Hepatocyte (in vitro differentiated cells): ENCODE data around the gene COL7A1.

Source experiments
- CTCF ChIP-seq: fragments of 200-600 bp; sonication (generic); IDR thresholded peaks from 2 replicates; pipeline ENCODE4 v1.5.1; 2016; ENCODE audit warnings: antibody characterized with exemption, mild to moderate bottlenecking; ENCODE audit not compliant: poor library complexity
- EZH2 ChIP-seq: fragments of 200-600 bp; sonication (generic); IDR thresholded peaks from 2 replicates; pipeline ENCODE4 v1.6.1; 2016; ENCODE audit warnings: antibody characterized with exemption, mild to moderate bottlenecking, borderline replicate concordance
- EZH2phosphoT487 ChIP-seq: fragments of 200-600 bp; sonication (generic); IDR thresholded peaks from one replicate; pipeline ENCODE4 v1.6.1; 2018; ENCODE audit warnings: antibody characterized with exemption, mild to moderate bottlenecking, low read depth, moderate library complexity; ENCODE audit not compliant: unreplicated experiment, severe bottlenecking

GRCh38 chr3:48556796-48557626, 38.1 kb downstream of the COL7A1 start, which contains the start of gene PFKFB4:
- TF ChIP-seq CTCF: no peak
- TF ChIP-seq EZH2phosphoT487: no peak
- no peak for TF ChIP-seq EZH2
